MCF 10A (cell line): Measurements from ENCODE around the gene ATF7. TPM values are rescaled to one million over a fixed set of nuclear protein-coding genes. Genes with fewer than 3 reads are reported as not detected.

Experiments
- BruUV-seq: library from RNA; stranded (reverse); fragments of 400-500 nt; replicated peaks from 2 replicates; lab custom pipeline; 2021; lab: Mats Ljungman, UMichigan
- CTCF ChIA-PET: fragments of 300-600 bp; sonication (Branson Sonifier 250); formaldehyde crosslinking; extraction: SDS; loops from one replicate; lab custom pipeline; 2021; ENCODE audit warnings: antibody characterized with exemption, inconsistent platforms; lab: Yijun Ruan, JAX
- POLR2A ChIA-PET: fragments of 300-600, 350-650 bp; sonication (Branson Sonifier 250); formaldehyde crosslinking; extraction: SDS; loops from one replicate; lab custom pipeline; 2020; ENCODE audit warnings: antibody characterized with exemption, inconsistent platforms; lab: Yijun Ruan, JAX
- DNase-seq: peaks from one replicate; pipeline ENCODE4 v3.0.0-alpha.2; 2018; ENCODE audit not compliant: unreplicated experiment
- H3K27ac Mint-ChIP-seq: one replicate; pipeline ENCODE4 v1.8.0; 2022; ENCODE audit warnings: mild to moderate bottlenecking, low read depth, mixed read lengths; ENCODE audit not compliant: unreplicated experiment
- H3K27me3 Mint-ChIP-seq: one replicate; pipeline ENCODE4 v1.8.0; 2022; ENCODE audit warnings: mixed read lengths; ENCODE audit not compliant: insufficient read depth, unreplicated experiment
- H3K36me3 Mint-ChIP-seq: one replicate; pipeline ENCODE4 v1.8.0; 2022; ENCODE audit warnings: mild to moderate bottlenecking, moderate library complexity, mixed read lengths; ENCODE audit not compliant: insufficient read depth, unreplicated experiment
- H3K4me1 Mint-ChIP-seq: one replicate; pipeline ENCODE4 v1.8.0; 2022; ENCODE audit warnings: mixed read lengths; ENCODE audit not compliant: insufficient read depth, unreplicated experiment
- H3K4me3 Mint-ChIP-seq: one replicate; pipeline ENCODE4 v1.8.0; 2022; ENCODE audit warnings: mild to moderate bottlenecking, moderate library complexity, mixed read lengths; ENCODE audit not compliant: unreplicated experiment
- H3K9me3 Mint-ChIP-seq: one replicate; pipeline ENCODE4 v1.8.0; 2022; ENCODE audit warnings: mixed read lengths; ENCODE audit not compliant: unreplicated experiment
- intact Hi-C: fragments of 100-400 bp; cut with micrococcal nuclease; formaldehyde crosslinking; loops from 2 replicates; pipeline ENCODE4 v1.14.1; 2022
- total RNA-seq: library from RNA; stranded (reverse); gene quantifications from 2 replicates; pipeline ENCODE4 v1.2.3, GENCODE V29; 2022
- TF ChIP-seq, protein P1 (sequence below): fragments of 200-600 bp; IDR thresholded peaks from one replicate; pipeline ENCODE4 v1.8.0; 2022; ENCODE audit warnings: antibody characterized with exemption, mild to moderate bottlenecking; ENCODE audit not compliant: unreplicated experiment

ATF7 gene
- total RNA-seq, 1 experiment from 2014 or later, result 40.8 TPM

DNA sequence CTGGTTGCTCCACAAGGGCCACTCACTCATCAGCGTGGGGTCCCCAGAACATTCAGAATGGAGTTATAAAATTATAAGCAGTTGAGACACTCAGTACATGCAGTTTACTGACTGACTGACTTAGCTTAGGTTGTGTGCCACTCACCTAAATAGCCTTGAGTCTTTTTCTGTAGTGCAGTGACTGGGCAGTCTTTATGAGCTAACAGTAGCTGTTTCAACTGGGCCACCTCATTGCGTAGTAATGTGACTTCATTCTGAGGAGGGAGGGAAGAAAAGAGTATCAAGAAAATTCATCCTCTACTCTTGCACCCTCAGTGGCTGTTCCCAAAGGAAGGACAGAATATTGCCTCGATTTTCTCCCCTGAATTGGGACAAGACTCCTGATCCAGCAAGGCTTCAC lies 103.1 kb downstream of the ATF7 start:
- CTCF ChIA-PET, result interaction anchor here (0.6 to 7.6 kb wide), 4 partner anchors 10 to 197 kb away, joined by 3 to 93 read pairs (median 4); no protein-coding TSS in a partner anchor
- POLR2A ChIA-PET, result interaction anchor here (1.1 to 1.3 kb wide), 2 partner anchors 10 to 13 kb away, joined by 3 to 5 read pairs; no protein-coding TSS in a partner anchor

DNA sequence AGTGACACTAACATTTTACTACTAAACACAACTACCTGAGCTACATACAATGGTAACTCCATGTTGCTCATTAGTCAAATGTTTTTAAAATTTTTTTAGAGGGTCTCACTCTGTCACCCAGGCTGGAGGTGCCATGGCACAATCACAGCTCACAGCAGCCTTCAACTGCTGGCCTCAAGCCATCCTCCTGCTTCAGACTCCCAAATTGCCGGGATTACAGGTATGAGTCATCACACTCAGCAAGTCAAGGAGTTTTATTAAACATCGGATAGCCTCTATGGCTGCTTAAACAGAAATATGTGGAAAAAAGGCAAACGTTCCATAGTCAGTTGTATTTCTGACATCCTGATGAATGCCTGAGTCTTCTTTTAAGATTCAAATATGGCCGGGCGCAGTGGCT lies 107.8 kb downstream of the ATF7 start:
- TF ChIP-seq, protein P1, sequence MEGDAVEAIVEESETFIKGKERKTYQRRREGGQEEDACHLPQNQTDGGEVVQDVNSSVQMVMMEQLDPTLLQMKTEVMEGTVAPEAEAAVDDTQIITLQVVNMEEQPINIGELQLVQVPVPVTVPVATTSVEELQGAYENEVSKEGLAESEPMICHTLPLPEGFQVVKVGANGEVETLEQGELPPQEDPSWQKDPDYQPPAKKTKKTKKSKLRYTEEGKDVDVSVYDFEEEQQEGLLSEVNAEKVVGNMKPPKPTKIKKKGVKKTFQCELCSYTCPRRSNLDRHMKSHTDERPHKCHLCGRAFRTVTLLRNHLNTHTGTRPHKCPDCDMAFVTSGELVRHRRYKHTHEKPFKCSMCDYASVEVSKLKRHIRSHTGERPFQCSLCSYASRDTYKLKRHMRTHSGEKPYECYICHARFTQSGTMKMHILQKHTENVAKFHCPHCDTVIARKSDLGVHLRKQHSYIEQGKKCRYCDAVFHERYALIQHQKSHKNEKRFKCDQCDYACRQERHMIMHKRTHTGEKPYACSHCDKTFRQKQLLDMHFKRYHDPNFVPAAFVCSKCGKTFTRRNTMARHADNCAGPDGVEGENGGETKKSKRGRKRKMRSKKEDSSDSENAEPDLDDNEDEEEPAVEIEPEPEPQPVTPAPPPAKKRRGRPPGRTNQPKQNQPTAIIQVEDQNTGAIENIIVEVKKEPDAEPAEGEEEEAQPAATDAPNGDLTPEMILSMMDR, result no peak
- Mint-ChIP-seq H3K9me3 (no peaks in the 10 kb centered on the region), H3K27ac (no peak overlapping the region), H3K27me3 (no peaks in the 10 kb centered on the region), H3K4me3 (no peak overlapping the region), H3K36me3 (peaks cover 75% of the 10 kb centered on the region), H3K4me1 (no peaks in the 10 kb centered on the region)
- no TSS peak for BruUV-seq
- intact Hi-C loops, result no loop called here
- peak; percentile 39 for DNase-seq
- CTCF ChIA-PET, result interaction anchor here (0.6 to 7.6 kb wide), 6 partner anchors 8 to 897 kb away, joined by 3 to 93 read pairs (median 4); no protein-coding TSS in a partner anchor
- POLR2A ChIA-PET, result interaction anchor here (1.5 kb wide), 1 partner anchor 9 kb away, joined by 5 read pairs; no protein-coding TSS in a partner anchor

More for the DNA sequence above, 103.1 kb downstream of the ATF7 start:
- peaks cover 78% of the 10 kb centered on the region for H3K36me3 Mint-ChIP-seq
- no peak overlapping the region for H3K27ac Mint-ChIP-seq
- no peak for DNase-seq
- no peaks in the 10 kb centered on the region for H3K9me3 Mint-ChIP-seq
- intact Hi-C loops, result no loop called here
- no peaks in the 10 kb centered on the region for H3K27me3 Mint-ChIP-seq
- H3K4me3 Mint-ChIP-seq, result no peak overlapping the region
- H3K4me1 Mint-ChIP-seq, result no peaks in the 10 kb centered on the region
- TF ChIP-seq, protein P1, result no peak
- BruUV-seq, result no TSS peak

DNA sequence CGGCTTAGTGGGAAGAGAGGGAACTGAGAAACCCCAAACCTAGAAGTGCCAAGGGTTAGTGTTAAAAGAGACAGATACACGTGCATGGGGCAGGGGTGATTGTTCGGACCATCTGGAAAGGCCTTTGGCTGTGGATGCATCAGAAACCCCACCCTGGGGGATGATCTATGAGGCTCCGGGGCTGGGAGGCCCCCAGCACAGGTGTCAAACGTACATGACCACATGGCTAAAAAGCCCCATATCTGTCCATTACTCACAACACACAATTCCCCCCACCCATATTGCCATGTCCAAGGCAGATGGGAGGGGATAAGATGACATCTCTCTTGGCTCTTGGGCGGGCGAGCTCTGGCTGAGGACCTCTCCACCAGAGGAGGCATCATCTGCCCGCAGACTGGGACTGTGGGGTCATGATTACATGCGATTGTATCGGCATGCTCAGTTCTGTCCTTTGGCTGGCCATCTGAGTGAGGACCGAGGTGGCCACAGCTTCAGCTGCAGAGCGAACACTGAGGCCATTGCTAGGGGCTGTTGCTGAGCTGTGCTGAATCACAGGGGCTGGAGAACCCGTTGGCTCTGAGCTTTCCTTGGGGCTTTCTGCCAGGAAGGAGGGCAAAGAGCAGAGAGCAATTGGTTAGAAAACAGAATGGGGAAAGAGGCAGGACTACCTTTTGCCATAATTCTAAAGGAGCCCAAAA lies 109.3 kb downstream of the ATF7 start:
- H3K4me1 Mint-ChIP-seq, result no peaks in the 10 kb centered on the region
- no peaks in the 10 kb centered on the region for H3K27me3 Mint-ChIP-seq
- intact Hi-C loops, result no loop called here
- ChIA-PET CTCF (interaction anchor here (0.6 to 7.6 kb wide), 3 partner anchors 7 to 386 kb away, joined by 3 to 93 read pairs (median 3); no protein-coding TSS in a partner anchor), POLR2A (interaction anchor here (0.7 to 1.5 kb wide), 3 partner anchors 8 to 44 kb away, joined by 3 to 5 read pairs (median 3); no protein-coding TSS in a partner anchor)
- BruUV-seq, result no TSS peak
- H3K36me3 Mint-ChIP-seq, result peaks cover 75% of the 10 kb centered on the region
- H3K27ac Mint-ChIP-seq, result no peak overlapping the region
- H3K4me3 Mint-ChIP-seq, result no peak overlapping the region
- H3K9me3 Mint-ChIP-seq, result no peaks in the 10 kb centered on the region
- TF ChIP-seq, protein P1, result no peak
- no peak for DNase-seq

DNA sequence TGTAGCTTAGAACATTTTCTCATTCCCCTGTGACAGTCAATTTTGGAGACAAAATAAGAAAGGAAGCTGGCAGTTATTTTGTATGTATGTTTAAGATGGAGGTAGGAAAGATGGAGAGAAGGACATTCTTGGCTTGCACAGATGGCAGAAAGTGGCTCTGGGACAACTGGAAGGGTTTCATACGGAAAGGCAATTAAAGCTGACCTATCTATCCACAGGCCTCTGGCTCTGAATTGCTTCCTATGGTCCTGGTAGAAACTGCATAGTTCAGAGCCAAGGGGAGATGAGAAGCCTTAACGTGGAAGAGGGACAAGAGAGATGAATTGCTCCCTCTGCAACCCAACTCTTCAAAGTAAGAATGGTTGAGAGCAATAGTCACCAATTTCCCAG lies 110.9 kb downstream of the ATF7 start:
- BruUV-seq, result no TSS peak
- intact Hi-C loops, result no loop called here
- TF ChIP-seq, protein P1, result no peak
- DNase-seq, result no peak
- H3K4me3 Mint-ChIP-seq, result no peak overlapping the region
- H3K4me1 Mint-ChIP-seq, result no peaks in the 10 kb centered on the region
- peaks cover 84% of the 10 kb centered on the region for H3K36me3 Mint-ChIP-seq
- ChIA-PET POLR2A (interaction anchor here (2.1 kb wide), 1 partner anchor 15 kb away, joined by 6 read pairs; the partner anchor contains the start of gene TARBP2), CTCF (interaction anchor here (0.5 to 1.1 kb wide), 2 partner anchors 8 to 10 kb away, joined by 3 to 4 read pairs; partner anchors contain the start of gene NPFF)
- no peak overlapping the region for H3K27ac Mint-ChIP-seq
- no peaks in the 10 kb centered on the region for H3K27me3 Mint-ChIP-seq
- no peaks in the 10 kb centered on the region for H3K9me3 Mint-ChIP-seq
